Subcutaneous abdominal adipose tissue (tissue), 5 donors: Measurements from ENCODE around the gene PAPOLB.

Source experiments
- H3K27ac ChIP-seq: one replicate; pipeline ENCODE4 v1.7.0; 2013; ENCODE audit warnings: low read depth, mild to moderate bottlenecking, inconsistent platforms, low read length, moderate library complexity
- H3K27me3 ChIP-seq, 5 donors: one replicate each; pipeline ENCODE4 v1.7.0; 2013; ENCODE audit warnings: low read length in 5 of 5, inconsistent platforms in 1 of 5; ENCODE audit not compliant: control insufficient read depth in 5 of 5, insufficient read depth in 4 of 5
- H3K36me3 ChIP-seq, 5 donors: one replicate each; pipeline ENCODE4 v1.7.0; 2013; ENCODE audit warnings: low read length in 5 of 5; ENCODE audit not compliant: control insufficient read depth in 5 of 5, insufficient read depth in 5 of 5
- H3K4me1 ChIP-seq, 5 donors: one replicate each; pipeline ENCODE4 v1.7.0; 2013; ENCODE audit warnings: low read length in 5 of 5, mild to moderate bottlenecking in 3 of 5, moderate library complexity in 1 of 5; ENCODE audit not compliant: control insufficient read depth in 5 of 5, insufficient read depth in 5 of 5
- H3K4me3 ChIP-seq, 5 donors: one replicate each; pipeline ENCODE4 v1.7.0; 2013; ENCODE audit warnings: low read length in 5 of 5, low read depth in 1 of 5
- H3K9ac ChIP-seq, 5 donors: one replicate each; pipeline ENCODE4 v1.7.0; 2013; ENCODE audit warnings: low read length in 5 of 5, mild to moderate bottlenecking in 4 of 5, moderate library complexity in 3 of 5
- H3K9me3 ChIP-seq, 5 donors: one replicate each; pipeline ENCODE4 v1.7.0; 2013; ENCODE audit warnings: low read length in 5 of 5; ENCODE audit not compliant: control insufficient read depth in 5 of 5
- donor health status: healthy.
- donor health status: healthy.
- donor health status: healthy.
- donor health status: healthy.
- donor health status: healthy.

The PAPOLB gene

DNA sequence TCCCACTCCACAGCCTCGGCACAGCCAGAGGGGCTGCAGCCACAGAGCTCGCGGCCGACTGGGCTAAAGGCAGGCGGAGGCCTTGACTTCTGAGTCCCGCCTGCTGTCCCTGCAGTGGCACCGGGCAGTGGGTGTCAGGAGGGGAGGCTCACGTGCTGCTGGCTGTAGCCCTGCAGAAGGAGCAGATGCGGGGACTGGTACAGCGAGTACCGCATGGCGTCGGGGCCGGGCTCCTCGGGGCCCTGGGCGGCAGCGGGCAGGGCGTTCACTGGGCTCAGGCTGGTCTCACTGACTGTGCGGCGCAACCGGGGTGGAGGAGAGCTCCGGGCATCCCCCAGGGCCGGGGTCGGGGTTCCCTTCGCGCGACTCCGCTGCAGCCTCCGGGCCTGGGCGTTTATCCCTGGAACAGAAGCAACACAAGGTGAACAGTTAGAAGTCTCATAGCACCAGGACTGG, 25.6 kb downstream of the PAPOLB start:
- H3K4me3 ChIP-seq: no peak overlapping the region
- no peak overlapping the region for H3K9ac ChIP-seq
- no peaks in the 10 kb centered on the region for H3K9me3 ChIP-seq
- H3K36me3 ChIP-seq: peaks cover 0 to 30% (median 6%) of the 10 kb centered on the region in 5 donors
- peaks cover 0 to 14% (median 0%) of the 10 kb centered on the region in 5 donors for H3K4me1 ChIP-seq
- H3K27me3 ChIP-seq: peaks cover 0 to 6% (median 3%) of the 10 kb centered on the region in 5 donors
- no peak overlapping the region for H3K27ac ChIP-seq

DNA sequence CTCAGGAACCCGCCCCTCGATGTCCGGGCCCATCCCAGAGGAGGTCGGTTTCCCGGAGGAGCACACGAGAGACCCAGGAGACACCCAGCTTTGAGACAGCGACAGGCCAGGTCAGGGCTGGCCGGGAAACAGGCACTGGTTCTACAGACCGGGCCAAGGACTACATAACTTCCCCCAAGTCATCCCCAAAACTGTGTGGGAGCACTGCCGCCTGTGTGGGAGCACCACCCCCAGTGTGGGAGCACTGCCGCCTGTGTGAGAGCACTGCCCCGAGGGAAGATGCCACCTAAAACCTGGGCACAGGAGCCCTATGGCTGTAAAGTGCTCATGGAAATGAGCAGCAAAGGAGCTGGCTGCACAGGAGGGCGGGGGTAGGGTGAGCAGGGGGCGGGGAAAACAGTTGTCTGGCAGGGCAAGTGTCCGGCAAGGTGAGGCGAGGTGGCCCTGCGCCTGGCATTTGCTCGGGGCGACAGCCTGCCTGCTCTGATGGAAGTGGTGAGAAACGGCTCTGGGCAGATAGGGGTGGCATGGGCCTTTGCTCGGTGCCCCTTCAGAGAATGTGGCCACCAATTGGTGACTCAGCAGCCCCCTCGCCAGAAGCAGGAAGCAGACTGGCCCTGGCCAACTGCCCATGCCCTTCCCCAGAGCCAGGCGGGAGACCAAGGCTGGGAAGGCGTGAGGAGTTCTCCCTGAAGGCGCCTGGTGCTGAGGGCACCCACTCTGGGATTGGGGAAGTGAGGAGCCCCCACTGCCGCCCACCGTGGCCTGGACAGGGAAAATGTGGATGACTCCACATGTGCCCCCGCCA, 26.2 kb downstream of the PAPOLB start:
- Histone ChIP-seq H3K4me3 (no peak overlapping the region), H3K36me3 (peaks cover 0 to 30% (median 6%) of the 10 kb centered on the region in 5 donors), H3K9ac (no peak overlapping the region), H3K27ac (no peak overlapping the region), H3K4me1 (peaks cover 0 to 14% (median 0%) of the 10 kb centered on the region in 5 donors), H3K9me3 (no peaks in the 10 kb centered on the region), H3K27me3 (peaks cover 0 to 6% (median 3%) of the 10 kb centered on the region in 5 donors)

DNA sequence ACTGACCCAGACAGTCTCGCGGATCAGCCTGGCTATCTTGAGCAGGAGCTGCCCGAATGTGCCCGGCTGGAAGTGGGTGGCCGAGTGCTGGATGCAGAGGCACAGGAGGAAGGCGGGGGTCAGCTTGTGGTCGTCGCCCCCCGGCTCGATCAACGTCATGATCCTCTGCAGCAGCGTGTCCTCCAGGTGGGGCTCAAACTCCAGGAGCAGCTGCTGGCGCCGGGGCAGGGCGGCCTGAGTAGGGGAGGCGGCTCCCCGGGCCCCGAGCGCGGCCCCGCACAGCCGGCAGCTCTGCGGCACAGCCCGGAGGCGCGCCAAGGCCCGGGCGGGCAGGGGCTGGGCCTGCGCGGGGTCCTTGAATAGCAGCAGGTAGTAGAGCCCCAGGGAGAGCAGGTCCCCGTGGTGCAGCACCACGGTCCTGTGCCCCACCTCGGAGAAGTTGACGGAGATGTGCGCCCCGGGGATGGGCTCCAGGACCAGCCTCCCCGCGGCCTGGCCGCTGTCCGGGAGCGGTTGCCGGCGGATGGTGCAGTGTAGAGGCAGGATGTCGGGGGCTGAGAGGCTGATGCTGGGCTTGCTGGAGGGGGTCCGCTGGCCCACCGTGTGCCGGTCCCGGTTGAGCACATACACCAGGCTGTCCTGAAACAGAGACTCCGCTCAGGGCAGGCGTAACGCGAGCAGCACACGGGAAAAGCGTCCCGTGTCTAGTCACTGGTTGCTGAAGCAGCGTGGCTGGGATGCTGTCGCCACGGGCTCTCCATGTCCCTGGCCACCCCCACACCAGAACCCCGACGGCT, 27.0 kb downstream of the PAPOLB start:
- H3K9ac ChIP-seq: no peak overlapping the region
- peaks cover 0 to 6% (median 3%) of the 10 kb centered on the region in 5 donors for H3K27me3 ChIP-seq
- no peak overlapping the region for H3K27ac ChIP-seq
- H3K9me3 ChIP-seq: no peaks in the 10 kb centered on the region
- peaks cover 0 to 14% (median 0%) of the 10 kb centered on the region in 5 donors for H3K4me1 ChIP-seq
- peaks cover 0 to 30% (median 6%) of the 10 kb centered on the region in 5 donors for H3K36me3 ChIP-seq
- no peak overlapping the region for H3K4me3 ChIP-seq

DNA sequence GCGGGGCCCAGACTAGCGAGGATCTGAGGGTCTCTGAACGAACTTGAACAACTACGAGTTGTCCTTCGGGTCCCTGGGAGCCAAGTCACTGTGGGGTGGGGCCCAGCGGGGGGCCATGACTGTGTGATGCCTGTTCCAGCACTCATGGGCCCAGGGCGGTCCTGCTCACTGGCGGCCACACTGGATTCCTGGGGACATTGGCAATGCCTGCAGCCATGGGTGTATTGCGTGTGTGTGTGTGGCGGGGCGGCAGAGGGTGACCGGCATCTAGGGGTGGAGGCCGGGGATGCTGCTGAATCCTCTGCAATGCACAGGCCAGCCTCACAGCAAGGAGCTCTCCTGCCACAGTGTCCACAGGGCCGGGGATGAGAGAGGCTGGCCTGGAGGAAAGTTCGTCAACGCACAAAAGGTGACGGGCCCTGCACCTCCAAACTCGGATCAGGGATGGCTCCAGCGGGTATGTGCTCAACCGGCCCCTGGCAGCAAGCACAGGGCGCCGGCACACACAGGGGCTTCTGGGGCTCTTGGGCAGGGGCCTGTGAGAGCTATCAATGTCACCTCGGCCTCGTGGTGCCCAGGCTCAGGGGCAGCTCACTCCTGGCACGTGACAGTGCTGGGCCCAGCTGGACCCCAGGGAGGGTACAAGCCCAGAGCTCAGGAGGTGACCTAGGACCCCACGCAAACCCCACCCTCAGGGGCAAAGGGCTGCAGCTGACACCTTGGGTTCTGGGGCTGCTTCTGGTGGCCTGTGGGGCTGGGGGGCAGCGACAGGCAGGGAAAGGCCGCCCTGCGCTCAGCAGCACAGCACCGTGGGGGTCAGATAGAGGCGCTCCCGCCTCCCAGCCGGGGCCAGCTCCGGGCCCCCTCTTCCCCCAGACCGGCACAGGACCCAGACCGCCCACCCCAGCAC, 27.9 kb downstream of the PAPOLB start:
- H3K27ac ChIP-seq: no peak overlapping the region
- peaks cover 0 to 6% (median 3%) of the 10 kb centered on the region in 5 donors for H3K27me3 ChIP-seq
- H3K36me3 ChIP-seq: peaks cover 0 to 30% (median 6%) of the 10 kb centered on the region in 5 donors
- H3K9ac ChIP-seq: no peak overlapping the region
- no peak overlapping the region for H3K4me3 ChIP-seq
- peaks cover 0 to 14% (median 0%) of the 10 kb centered on the region in 5 donors for H3K4me1 ChIP-seq
- H3K9me3 ChIP-seq: no peaks in the 10 kb centered on the region

DNA sequence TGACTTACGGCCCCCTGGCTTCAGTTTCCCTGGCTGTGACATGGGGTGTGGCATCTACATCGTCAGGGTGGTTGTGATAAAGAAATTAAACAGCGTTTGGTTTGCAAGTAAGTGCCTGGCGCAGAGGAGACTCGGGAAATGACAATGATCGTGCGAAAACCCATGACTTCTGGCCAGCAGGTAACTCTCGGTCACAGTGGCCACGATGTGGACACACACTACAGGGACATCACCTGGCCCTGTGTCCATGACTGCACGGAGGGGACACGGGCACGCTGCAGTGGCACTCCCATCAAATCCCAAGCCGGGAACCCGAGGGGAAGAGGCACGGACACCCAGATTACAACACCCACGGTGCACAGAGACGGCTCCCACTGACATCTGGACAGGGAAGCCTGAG, 28.7 kb downstream of the PAPOLB start:
- H3K27ac ChIP-seq: no peak overlapping the region
- no peak overlapping the region for H3K4me3 ChIP-seq
- peaks cover 0 to 30% (median 6%) of the 10 kb centered on the region in 5 donors for H3K36me3 ChIP-seq
- peaks cover 0 to 3% (median 2%) of the 10 kb centered on the region in 5 donors for H3K27me3 ChIP-seq
- H3K9me3 ChIP-seq: no peaks in the 10 kb centered on the region
- no peak overlapping the region for H3K9ac ChIP-seq
- H3K4me1 ChIP-seq: peaks cover 0 to 11% (median 0%) of the 10 kb centered on the region in 5 donors

DNA sequence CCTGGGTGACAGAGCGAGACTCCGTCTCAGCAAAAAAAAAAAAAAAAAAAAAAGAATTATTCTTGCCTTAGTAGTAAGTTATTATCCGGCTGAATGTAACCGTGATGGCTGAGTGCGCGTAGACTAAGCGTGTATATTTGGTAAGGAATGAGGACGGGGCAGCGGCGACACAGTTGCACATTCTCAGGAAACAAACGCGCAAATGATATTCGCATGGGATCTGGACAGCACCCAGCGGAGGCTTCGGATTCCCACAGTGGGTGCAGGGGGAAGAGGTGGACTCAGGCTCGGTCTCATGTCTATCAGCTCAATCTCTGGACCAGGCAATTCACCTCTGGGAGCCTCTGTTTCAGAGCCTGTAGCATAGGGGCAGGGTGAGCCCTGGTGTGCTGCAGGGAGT, 29.1 kb downstream of the PAPOLB start:
- peaks cover 0 to 30% (median 6%) of the 10 kb centered on the region in 5 donors for H3K36me3 ChIP-seq
- no peak overlapping the region for H3K9ac ChIP-seq
- peaks cover 0 to 8% (median 0%) of the 10 kb centered on the region in 5 donors for H3K4me1 ChIP-seq
- peaks cover 0 to 3% (median 2%) of the 10 kb centered on the region in 5 donors for H3K27me3 ChIP-seq
- no peaks in the 10 kb centered on the region for H3K9me3 ChIP-seq
- H3K4me3 ChIP-seq: no peak overlapping the region
- no peak overlapping the region for H3K27ac ChIP-seq

DNA sequence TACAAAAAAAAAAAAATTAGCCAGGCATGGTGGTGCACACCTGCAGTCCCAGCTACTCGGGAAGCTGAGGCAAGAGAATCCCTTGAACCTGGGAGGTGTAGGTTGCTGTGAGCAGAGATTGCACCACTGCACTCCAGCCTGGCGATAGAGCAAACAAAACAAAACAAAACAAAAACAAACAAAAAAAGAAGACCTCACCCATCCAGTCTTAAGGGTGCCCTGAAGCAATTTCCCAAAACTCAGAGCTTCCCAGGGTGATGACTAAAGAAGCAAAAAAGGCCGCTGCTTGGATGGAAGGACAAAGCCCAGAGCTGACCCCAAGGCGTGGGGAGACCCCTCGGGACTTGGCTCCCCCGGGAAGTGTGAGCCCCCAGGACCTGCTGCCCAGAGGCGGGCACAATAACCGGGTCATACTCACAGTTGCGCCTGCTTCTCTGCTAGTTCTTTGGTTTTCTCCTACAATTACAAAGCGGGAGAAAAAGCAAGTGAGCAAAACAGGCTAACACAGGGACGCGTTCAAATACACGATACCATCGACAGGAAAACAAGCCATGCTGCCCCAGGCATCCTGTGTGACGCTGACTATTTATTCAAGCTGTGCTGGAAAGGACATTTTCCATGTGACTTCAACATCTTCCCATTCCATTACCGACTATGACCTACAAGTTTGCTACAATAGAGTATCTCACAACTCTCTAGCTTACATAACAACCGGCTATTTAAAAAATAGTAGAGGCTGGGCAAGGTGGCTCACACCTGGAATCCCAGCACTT, 29.9 kb downstream of the PAPOLB start:
- H3K27me3 ChIP-seq: no peaks in the 10 kb centered on the region
- H3K4me3 ChIP-seq: no peak overlapping the region
- no peak overlapping the region for H3K27ac ChIP-seq
- H3K9ac ChIP-seq: no peak overlapping the region
- H3K36me3 ChIP-seq: peaks cover 0 to 30% (median 6%) of the 10 kb centered on the region in 5 donors
- peaks cover 0 to 3% (median 0%) of the 10 kb centered on the region in 5 donors for H3K4me1 ChIP-seq
- no peaks in the 10 kb centered on the region for H3K9me3 ChIP-seq

DNA sequence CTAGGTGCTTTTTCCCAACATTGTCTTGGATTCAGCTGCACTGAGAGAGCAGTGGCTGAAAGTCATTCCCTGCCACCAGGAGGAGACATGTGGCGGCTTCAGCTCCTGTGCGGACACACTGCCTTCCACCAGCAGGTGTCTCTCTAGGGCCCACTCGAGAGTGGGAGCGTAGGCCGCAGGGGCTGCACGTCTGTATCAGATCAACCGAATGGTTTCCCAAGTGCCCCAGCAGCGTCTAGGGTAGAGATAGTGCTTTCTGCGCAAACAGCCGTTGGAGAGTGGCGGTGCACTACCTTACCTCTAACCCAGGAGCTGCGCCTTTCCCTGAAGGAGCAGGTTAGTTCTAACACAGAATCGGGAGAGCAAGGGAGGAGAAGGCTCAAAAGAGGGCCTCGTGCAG, 31.7 kb downstream of the PAPOLB start:
- Histone ChIP-seq H3K27ac (no peak overlapping the region), H3K27me3 (no peaks in the 10 kb centered on the region), H3K9me3 (no peaks in the 10 kb centered on the region), H3K4me1 (peaks cover 0 to 3% (median 0%) of the 10 kb centered on the region in 5 donors), H3K9ac (no peak overlapping the region), H3K4me3 (no peak overlapping the region), H3K36me3 (peaks cover 0 to 19% (median 3%) of the 10 kb centered on the region in 5 donors)
